Gastroesophageal sphincter (tissue), 4 donors: ENCODE data around the gene ZNF580. TPM values are rescaled to one million over a fixed set of nuclear protein-coding genes. Genes with fewer than 3 reads are reported as not detected.

Source experiments
- ATAC-seq: fragments of 150-250 bp; one replicate; pipeline ENCODE4 v1.9.1; 2016; ENCODE audit warnings: mild to moderate bottlenecking, moderate library complexity
- H3K27ac ChIP-seq, 4 donors: fragments of 200-600 bp; sonication (generic) in 3 of 4; 1 replicate in 3 of 4; 2 replicates in 1 of 4; pipeline ENCODE4 v1.5.1; 2016 to 2019
- H3K27me3 ChIP-seq: fragments of 200-600 bp; sonication (generic); one replicate; pipeline ENCODE4 v1.5.1; 2019
- H3K36me3 ChIP-seq, 2 donors: fragments of 200-600 bp; sonication (generic); one replicate each; pipeline ENCODE4 v1.5.1; 2019; ENCODE audit warnings: control low read depth in 1 of 2
- H3K4me1 ChIP-seq, 3 donors: fragments of 200-600 bp; sonication (generic); 1 replicate in 2 of 3; 2 replicates in 1 of 3; pipeline ENCODE4 v1.5.1; 2016 to 2019; ENCODE audit warnings: control low read depth in 2 of 3
- H3K4me3 ChIP-seq, 2 donors: fragments of 200-600 bp; sonication (generic); one replicate each; pipeline ENCODE4 v1.5.1; 2019; ENCODE audit warnings: mild to moderate bottlenecking in 1 of 2, moderate library complexity in 1 of 2
- H3K9me3 ChIP-seq, 3 donors: fragments of 200-600 bp; sonication (generic); one replicate each; pipeline ENCODE4 v1.5.1; 2017 to 2019; ENCODE audit warnings: control low read depth in 2 of 3
- CTCF ChIP-seq, 4 experiments: fragments of 200-600 bp in 2 of 4; fragments of 450-650 bp in 2 of 4; sonication (generic) in 1 of 4; IDR thresholded peaks; one replicate each; pipeline ENCODE4 v1.5.1; 2017 to 2019; ENCODE audit warnings: antibody characterized with exemption in 4 of 4, mild to moderate bottlenecking in 2 of 4, moderate library complexity in 2 of 4
- EP300 ChIP-seq: sonication (generic); formaldehyde crosslinking; IDR thresholded peaks from one replicate; pipeline ENCODE4 v1.6.1; 2017; ENCODE audit warnings: antibody characterized with exemption, mild to moderate bottlenecking
- POLR2A ChIP-seq, 2 donors: fragments of 450-650 bp; IDR thresholded peaks; one replicate each; pipeline ENCODE4 v1.6.1; 2017; ENCODE audit warnings: antibody characterized with exemption in 2 of 2, mild to moderate bottlenecking in 2 of 2, moderate library complexity in 1 of 2
- POLR2AphosphoS5 ChIP-seq: sonication (generic); formaldehyde crosslinking; IDR thresholded peaks from one replicate; pipeline ENCODE4 v1.6.1; 2017; ENCODE audit warnings: antibody characterized with exemption
- WGBS, 2 donors: methylation state at CpG; one replicate each; pipeline ENCODE4 v1.1.5; 2018; ENCODE audit warnings: low coverage in 1 of 2; 5-methylcytosine and 5-hydroxymethylcytosine counted together
- total RNA-seq, 4 donors: library from RNA; depleted of rRNA; stranded (reverse); fragments of >200 nt; gene quantifications; one replicate each; pipeline ENCODE4 v1.1.0, GENCODE V29; 2016

Gene ZNF580
- total RNA-seq, 4 donors from 2014 or later: 28.9 to 44.1 (median 35.2) TPM

DNA sequence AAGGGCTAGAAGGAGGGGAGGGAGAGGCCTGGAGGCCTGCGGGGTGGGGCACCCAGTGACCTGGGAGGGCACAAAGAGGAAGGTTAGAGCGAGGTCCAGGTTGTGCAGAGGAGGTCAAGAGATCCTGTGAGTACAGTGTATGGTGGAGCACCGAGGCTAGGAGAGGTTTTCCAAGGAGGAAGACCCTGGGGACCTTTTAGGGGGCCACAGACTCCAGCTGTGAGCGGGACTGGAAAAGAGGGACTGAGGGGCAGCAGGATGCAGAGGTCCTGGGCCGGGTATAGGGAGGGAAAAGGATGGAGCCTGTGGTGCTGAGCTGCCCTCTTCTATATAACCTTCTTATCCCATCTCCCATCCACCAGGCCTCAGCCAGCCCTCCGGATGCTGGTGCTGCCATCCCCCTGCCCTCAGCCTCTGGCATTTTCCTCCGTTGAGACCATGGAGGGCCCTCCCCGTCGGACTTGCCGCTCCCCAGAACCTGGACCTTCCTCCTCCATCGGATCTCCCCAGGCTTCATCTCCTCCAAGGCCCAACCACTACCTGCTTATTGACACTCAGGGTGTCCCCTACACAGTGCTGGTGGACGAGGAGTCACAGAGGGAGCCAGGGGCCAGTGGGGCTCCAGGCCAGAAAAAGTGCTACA is 3.5 kb downstream of the ZNF580 start:
- Histone ChIP-seq H3K36me3 (peaks cover 0 to 19% of the 10 kb centered on the region in 2 donors), H3K27me3 (no peaks in the 10 kb centered on the region), H3K9me3 (no peaks in the 10 kb centered on the region), H3K4me3 (peak overlapping the region; percentile 89 to 95), H3K27ac (peak overlapping the region in 3 of 4 donors; percentile 90 to 96 (median 96)), H3K4me1 (peaks cover 3 to 94% (median 53%) of the 10 kb centered on the region in 3 donors)
- WGBS, 2 donors: 0 to 21% methylated on average over 3 to 5 of the region's 12 CpGs
- TF ChIP-seq POLR2A (IDR thresholded peaks at IDR 0.05): no peak
- no peak for TF ChIP-seq CTCF (IDR thresholded peaks at IDR 0.05)
- no peak for TF ChIP-seq POLR2AphosphoS5
- no peak for TF ChIP-seq EP300
- ATAC-seq: no peak

- H3K4me1 ChIP-seq: peaks cover 3 to 94% (median 49%) of the 10 kb centered on the region in 3 donors
- no peak for ATAC-seq
- WGBS, 2 donors: 60% methylated on average over 2 of the region's 28 CpGs; no CpG with 5 or more reads in 1 of the 2 donors
- no peak overlapping the region for H3K27ac ChIP-seq
- H3K4me3 ChIP-seq: peak overlapping the region in 1 of 2 donors; percentile 95
- no peaks in the 10 kb centered on the region for H3K27me3 ChIP-seq
- TF ChIP-seq POLR2A (IDR thresholded peaks at IDR 0.05) (no peak), CTCF (IDR thresholded peaks at IDR 0.05) (no peak), EP300 (no peak), POLR2AphosphoS5 (no peak)
- no peaks in the 10 kb centered on the region for H3K9me3 ChIP-seq
- peaks cover 0 to 19% of the 10 kb centered on the region in 2 donors for H3K36me3 ChIP-seq
Observed at GRCh38 chr19:55644842-55645511, 4.2 kb downstream of the ZNF580 start.

DNA sequence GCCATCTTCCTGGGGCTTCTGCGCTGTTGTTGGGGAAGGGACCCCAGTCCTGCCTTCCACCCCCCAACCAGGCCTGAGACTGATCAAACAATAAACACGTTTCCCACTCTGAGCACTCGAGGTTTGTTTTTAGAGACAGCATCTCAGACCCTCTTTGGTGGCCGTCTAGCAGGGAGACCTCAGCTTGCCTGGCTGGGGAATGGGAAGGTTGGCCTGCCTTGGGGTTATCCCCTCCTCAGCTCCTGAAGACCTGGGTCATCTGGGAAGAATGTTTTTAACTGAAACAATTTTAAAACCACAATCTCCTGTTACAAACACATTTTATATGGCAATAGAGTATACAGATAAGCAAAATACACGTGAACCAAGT is 4.7 kb downstream of the ZNF580 start:
- Histone ChIP-seq H3K4me1 (peaks cover 0 to 93% (median 43%) of the 10 kb centered on the region in 3 donors), H3K9me3 (no peaks in the 10 kb centered on the region), H3K27ac (no peak overlapping the region), H3K36me3 (peaks cover 0 to 20% of the 10 kb centered on the region in 2 donors), H3K4me3 (no peak overlapping the region), H3K27me3 (no peaks in the 10 kb centered on the region)
- 29 to 51% methylated on average over 1 to 5 of the region's 5 CpGs for WGBS, 2 donors
- no peak for TF ChIP-seq POLR2AphosphoS5
- ATAC-seq: no peak

DNA sequence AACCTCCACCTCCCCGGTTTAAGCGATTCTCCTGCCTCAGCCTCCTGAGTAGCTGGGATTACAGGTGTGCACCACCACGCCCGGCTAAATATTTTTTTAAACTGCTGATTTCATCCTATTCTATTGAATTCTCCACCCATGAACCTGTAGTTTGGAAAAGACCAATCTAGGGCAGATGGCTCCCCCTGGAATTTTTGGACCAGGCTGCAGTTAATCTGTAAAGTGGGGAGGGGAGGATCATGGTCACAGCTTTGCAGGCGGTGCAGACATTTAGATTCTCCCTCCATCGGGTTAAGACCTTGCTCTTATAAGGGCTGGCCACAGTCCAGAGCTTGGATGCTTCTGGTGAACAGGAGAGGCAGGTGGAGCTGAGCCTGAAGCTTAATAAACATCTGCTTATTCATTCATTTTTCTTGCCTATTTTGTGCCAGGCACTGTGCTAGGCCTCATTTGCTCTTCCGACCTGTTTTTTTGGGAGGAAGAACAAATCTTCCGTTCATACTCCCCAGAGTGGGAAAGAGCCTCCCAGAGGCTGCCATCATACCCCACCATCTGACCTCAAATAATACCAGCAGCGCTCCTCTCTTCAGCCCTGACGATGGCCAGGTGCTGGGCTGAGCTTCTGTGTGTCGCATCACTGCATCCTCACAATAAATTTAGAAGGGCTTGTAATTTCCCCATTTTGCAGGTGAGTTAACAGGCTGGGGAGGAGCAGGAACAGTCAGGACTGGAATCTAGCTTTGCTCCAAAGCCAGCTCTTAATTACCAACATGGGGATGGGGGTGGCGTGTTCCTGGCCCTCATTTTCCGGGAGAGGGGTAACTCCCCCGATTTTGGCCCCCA is 6.3 kb downstream of the ZNF580 start:
- Histone ChIP-seq H3K4me3 (peak overlapping the region; percentile 76 to 96), H3K36me3 (peaks cover 0 to 36% of the 10 kb centered on the region in 2 donors), H3K4me1 (peaks cover 0 to 78% (median 39%) of the 10 kb centered on the region in 3 donors), H3K27me3 (no peaks in the 10 kb centered on the region), H3K27ac (peak overlapping the region; percentile 64 to 94 (median 90)), H3K9me3 (no peaks in the 10 kb centered on the region)
- no peak for ATAC-seq
- TF ChIP-seq EP300 (no peak), POLR2A (IDR thresholded peaks at IDR 0.05) (no peak), POLR2AphosphoS5 (no peak), CTCF (IDR thresholded peaks at IDR 0.05) (no peak)
- 15 to 50% methylated on average over 5 to 8 of the region's 14 CpGs for WGBS, 2 donors
